LNCAP (cell line): ENCODE measurements around the gene SYT7.
A peak's percentile ranks its signal among the peaks of the same experiment; 100 is the strongest.

Source experiments
- TF ChIP-seq, protein P1 (sequence below): fragments of 450-650 bp; IDR thresholded peaks from 2 replicates; pipeline ENCODE4 v1.5.1; 2017; ENCODE audit warnings: mild to moderate bottlenecking

The SYT7 gene

DNA sequence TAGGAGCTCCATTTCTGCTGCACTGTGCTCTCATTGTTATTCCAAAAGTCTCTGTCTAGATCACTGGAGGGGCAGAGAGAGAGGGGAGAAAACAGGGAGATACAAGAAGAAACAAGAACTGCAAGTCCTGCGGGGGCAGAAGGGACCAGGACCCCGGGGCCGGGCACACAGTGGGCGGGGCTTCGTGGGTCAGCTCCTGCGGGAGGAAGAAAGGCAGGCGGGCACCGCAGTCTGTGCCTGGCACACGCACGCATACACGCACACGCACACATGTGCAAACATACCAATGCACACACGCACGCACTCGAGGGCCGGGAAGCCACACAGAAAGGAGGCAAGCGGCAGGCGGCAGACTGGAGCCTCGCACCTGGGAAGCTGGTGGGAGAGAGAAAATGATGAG is 33.6 kb downstream of the SYT7 start:
- TF ChIP-seq, protein P1, sequence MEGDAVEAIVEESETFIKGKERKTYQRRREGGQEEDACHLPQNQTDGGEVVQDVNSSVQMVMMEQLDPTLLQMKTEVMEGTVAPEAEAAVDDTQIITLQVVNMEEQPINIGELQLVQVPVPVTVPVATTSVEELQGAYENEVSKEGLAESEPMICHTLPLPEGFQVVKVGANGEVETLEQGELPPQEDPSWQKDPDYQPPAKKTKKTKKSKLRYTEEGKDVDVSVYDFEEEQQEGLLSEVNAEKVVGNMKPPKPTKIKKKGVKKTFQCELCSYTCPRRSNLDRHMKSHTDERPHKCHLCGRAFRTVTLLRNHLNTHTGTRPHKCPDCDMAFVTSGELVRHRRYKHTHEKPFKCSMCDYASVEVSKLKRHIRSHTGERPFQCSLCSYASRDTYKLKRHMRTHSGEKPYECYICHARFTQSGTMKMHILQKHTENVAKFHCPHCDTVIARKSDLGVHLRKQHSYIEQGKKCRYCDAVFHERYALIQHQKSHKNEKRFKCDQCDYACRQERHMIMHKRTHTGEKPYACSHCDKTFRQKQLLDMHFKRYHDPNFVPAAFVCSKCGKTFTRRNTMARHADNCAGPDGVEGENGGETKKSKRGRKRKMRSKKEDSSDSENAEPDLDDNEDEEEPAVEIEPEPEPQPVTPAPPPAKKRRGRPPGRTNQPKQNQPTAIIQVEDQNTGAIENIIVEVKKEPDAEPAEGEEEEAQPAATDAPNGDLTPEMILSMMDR, result no peak

- TF ChIP-seq, protein P1, result no peak
Measured at GRCh38 chr11:61546663-61547062, 34.2 kb downstream of the SYT7 start.

DNA sequence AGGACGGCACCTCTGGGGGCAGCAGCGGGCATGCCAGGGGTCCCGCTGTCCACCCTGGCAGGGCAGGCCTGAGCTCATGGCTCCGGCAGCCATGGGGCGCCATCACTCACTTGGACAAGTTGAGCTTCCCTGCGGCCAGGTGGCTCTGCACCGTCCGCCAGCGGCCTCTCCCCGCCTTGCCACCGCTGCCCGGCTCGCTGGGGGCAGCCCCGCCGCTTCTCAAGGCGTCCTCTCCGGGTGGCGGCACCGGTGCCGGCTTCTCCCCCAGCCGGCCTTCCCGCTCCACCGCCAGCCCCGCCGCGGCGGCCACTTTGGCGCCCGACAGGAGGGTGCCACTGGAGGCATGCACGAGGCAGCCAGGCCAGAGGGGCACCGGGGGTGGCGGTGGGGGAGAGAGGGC is 35.0 kb downstream of the SYT7 start:
- TF ChIP-seq, protein P1, result no peak

DNA sequence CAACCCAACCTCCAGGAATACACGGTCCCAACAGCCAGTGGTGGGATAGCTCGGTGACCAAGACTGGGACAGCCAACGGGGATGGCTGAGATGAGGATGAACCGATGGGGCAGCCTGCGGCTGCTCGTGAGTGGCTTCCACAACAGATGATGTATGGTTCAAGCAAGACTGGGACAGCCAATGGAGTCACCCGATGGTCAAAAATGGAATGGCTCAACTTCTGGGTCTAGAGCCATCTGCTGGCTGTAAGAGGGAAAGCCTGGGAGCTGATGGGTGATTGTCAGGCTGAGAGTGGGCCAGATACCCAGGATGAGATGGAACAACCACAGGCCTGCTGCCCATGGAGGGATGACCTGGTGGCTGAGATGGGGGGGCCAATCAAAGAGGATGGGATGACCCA is 35.5 kb downstream of the SYT7 start:
- TF ChIP-seq, protein P1, result peak; percentile 56; the same call in 1 of the 2 replicates

DNA sequence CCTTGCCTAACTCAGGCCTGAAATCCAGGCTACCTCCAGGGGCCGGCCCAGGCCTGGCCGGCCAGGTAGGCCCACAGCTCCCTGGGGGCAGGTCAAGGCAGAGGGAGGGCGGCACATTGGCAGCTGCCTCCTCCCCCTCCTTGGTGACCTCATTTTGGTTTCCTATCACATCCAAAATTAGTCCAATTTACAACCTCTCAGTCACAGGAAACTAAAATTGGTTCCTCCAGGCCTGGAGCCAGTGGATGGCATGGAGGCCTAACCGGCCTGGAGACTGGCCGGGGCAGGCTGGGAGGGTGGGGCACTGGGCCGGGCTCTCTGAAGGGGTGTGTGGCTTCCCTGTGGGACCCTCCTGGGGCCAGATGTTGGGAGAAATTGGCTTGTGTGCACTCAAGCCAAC is 36.4 kb downstream of the SYT7 start:
- TF ChIP-seq, protein P1, result no peak

DNA sequence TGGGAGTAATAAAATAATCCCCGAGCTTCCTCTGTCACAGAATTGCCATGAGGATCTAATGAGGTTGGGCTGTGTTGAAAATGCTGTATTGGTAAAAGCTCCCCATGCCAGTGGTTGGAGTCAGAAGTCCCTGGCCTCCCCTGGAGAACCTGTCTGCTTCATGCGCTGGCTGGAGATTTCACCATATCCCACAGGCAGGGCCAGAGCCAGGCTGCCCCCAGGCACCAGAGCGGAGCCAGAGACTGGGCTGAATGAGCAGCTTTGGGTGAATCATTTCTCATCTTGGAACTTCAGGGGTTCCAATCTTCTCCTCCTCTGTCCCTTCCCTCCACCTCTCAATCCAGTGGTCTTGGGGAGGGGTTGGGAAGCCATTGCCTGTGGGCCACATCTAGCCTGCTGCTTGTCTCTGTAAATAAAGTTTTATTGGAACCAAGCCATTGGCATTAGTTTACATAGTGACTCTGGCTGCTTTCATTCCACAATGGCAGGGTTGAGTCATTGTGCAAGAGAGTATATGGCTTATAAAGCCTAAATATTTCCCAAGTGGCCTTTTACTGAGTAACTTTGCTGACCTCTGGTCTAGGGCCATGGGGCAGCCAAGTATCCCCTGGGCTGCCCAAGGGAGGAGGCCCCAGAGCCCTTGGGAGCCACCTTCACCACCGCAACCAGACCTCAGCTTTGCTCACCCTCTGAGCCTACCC is 37.1 kb downstream of the SYT7 start:
- TF ChIP-seq, protein P1, result no peak

GRCh38 chr11:61542705-61543104 is 38.2 kb downstream of the SYT7 start:
- TF ChIP-seq, protein P1, result no peak

DNA sequence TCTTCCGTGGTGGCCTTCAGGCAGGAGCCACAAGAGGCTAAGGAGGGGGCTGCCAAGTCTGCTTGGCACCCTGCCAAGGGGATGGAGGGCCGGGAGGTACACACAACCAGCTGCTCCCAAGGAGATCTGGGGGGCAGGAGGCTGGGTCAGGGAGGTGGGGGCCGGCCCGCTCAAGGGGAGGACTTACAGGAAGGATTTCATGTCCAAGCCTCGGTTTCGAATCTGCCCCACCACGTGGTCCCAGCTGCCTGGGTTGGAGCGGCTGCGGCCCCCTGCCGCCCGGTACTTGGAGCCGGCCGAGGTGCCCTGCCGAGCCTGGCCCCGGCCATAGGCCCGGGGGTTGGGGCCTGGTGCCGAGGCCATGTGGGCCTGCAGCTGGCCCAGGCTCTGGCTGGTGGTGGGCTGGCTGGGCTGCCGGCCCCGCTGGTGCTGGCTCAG is 38.8 kb downstream of the SYT7 start:
- TF ChIP-seq, protein P1, result no peak
